AML-193 (cell line): ENCODE measurements around the gene MDH1.
A peak's percentile ranks its signal among the peaks of the same experiment; 100 is the strongest.
"Not testable (repeated sequence)": the region's sequence is repeated elsewhere in the genome, so short reads cannot be mapped to it uniquely, and the experiment has no call there.

Source experiments
- DNase-seq, 2 experiments: peaks; one replicate each; lab custom pipeline; 2025; lab: John Stamatoyannopoulos, UW

MDH1 gene

GRCh38 chr2:63589148-63589958 is 590 bp downstream of the MDH1 start:
- DNase-seq, result no peak

GRCh38 chr2:63590626-63591408 is 2.1 kb downstream of the MDH1 start:
- peak; percentile 86 to 91 for DNase-seq

GRCh38 chr2:63591566-63592175 is 2.9 kb downstream of the MDH1 start:
- no peak for DNase-seq

GRCh38 chr2:63594660-63595059 is 5.9 kb downstream of the MDH1 start:
- DNase-seq, result no peak

- DNase-seq, result no peak
These were observed 7.7 kb downstream of the MDH1 start for GRCh38 chr2:63596401-63596883.

GRCh38 chr2:63598981-63599380 is 10.2 kb downstream of the MDH1 start:
- DNase-seq, result no peak

- no peak for DNase-seq
These were observed 12.2 kb downstream of the MDH1 start for GRCh38 chr2:63600881-63601460.

- DNase-seq, result no peak
These were observed 15.9 kb downstream of the MDH1 start for GRCh38 chr2:63604666-63605065.

- not testable (repeated sequence) for DNase-seq
These were observed 20.1 kb downstream of the MDH1 start for GRCh38 chr2:63608865-63609264.

- DNase-seq, result no peak
These were observed 21.8 kb downstream of the MDH1 start for GRCh38 chr2:63610525-63610924.

- no peak for DNase-seq
These were observed 24.7 kb downstream of the MDH1 start for GRCh38 chr2:63613391-63613901.

GRCh38 chr2:63614448-63614968 is 25.7 kb downstream of the MDH1 start:
- DNase-seq, result no peak

- DNase-seq, result no peak
These were observed 26.5 kb downstream of the MDH1 start for GRCh38 chr2:63614983-63615945.

GRCh38 chr2:63617366-63617765 is 28.6 kb downstream of the MDH1 start:
- DNase-seq, result no peak

- DNase-seq, result no peak
These were observed 30.6 kb downstream of the MDH1 start for GRCh38 chr2:63619328-63619727.

GRCh38 chr2:63622751-63623150 is 34.0 kb downstream of the MDH1 start:
- no peak for DNase-seq

- not testable (repeated sequence) for DNase-seq
These were observed 35.0 kb downstream of the MDH1 start for GRCh38 chr2:63623763-63624162.

- DNase-seq, result no peak
These were observed 39.1 kb downstream of the MDH1 start for GRCh38 chr2:63627866-63628265.

GRCh38 chr2:63628403-63628942 is 39.7 kb downstream of the MDH1 start:
- no peak for DNase-seq

GRCh38 chr2:63631501-63631900 is 42.7 kb downstream of the MDH1 start:
- DNase-seq, result no peak
